RWPE1 (cell line): ENCODE data around the gene TEDDM1.

ENCODE experiments used
- CTCF ChIA-PET: fragments of 350-600 bp; sonication (Branson Sonifier 250); formaldehyde crosslinking; extraction: SDS; loops from one replicate; lab custom pipeline; 2021; lab: Yijun Ruan, JAX
- POLR2A ChIA-PET: fragments of 400-600 bp; formaldehyde crosslinking; extraction: SDS; loops from one replicate; lab custom pipeline; 2020; ENCODE audit warnings: antibody characterized with exemption; ENCODE audit not compliant: low non-redundant PET; lab: Yijun Ruan, JAX
- DNase-seq: peaks from one replicate; pipeline ENCODE4 v3.0.0; 2012; ENCODE audit warnings: low spot score
- H3K27ac ChIP-seq: fragments of 450-650 bp; 2 replicates; pipeline ENCODE4 v1.5.1; 2017
- CTCF ChIP-seq: fragments of 450-650 bp; conservative IDR thresholded peaks from 2 replicates; pipeline ENCODE4 v1.5.1; 2017; ENCODE audit warnings: low read depth, mild to moderate bottlenecking

The TEDDM1 gene

DNA sequence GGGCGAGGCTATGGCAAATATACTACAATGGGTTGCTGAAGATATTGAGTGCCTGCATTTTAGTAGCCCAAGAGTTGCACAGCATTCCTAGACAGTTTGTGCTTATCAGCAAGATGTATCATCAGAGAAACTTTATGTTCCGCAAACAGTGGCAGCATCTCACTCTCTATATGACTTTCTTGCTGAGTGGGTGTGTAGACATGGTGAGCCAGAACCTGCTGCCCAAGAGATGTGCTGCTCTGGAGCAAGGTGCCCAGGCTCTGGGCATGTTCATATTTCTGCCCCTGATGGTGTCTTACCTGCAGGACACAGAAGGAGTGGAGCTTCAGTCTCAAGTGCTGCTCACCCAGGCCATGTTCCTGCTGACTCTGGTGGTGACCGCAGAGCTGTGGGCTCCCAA is 41.3 kb upstream of the TEDDM1 start:
- no peak for DNase-seq
- CTCF ChIA-PET = no interaction called here
- H3K27ac ChIP-seq = no peak overlapping the region
- POLR2A ChIA-PET = no interaction called here
- TF ChIP-seq CTCF = no peak

DNA sequence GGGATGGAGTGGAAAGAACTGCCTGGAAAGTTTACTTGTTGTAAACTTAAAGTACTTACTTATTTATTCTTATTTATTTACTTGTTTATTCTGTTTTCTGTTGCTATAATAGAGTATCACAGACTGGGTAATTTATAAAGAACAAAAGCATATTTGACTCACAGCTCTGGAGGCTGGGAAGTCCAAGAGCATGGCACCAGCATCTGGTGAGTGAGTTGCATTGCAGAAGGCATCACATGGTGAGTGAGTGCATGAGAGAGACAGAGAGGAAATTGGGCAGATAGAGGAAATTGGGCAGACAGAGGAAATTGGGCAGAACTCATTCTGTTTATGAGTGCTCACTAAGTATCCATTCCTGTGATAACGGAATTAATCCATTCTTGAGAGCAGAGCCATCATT is 37.9 kb upstream of the TEDDM1 start:
- CTCF ChIA-PET = interaction anchor here (0.7 kb wide), 1 partner anchor 11 kb away, joined by 4 read pairs; no protein-coding TSS in a partner anchor
- no peak for TF ChIP-seq CTCF
- no peak overlapping the region for H3K27ac ChIP-seq
- POLR2A ChIA-PET = no interaction called here
- DNase-seq = no peak

DNA sequence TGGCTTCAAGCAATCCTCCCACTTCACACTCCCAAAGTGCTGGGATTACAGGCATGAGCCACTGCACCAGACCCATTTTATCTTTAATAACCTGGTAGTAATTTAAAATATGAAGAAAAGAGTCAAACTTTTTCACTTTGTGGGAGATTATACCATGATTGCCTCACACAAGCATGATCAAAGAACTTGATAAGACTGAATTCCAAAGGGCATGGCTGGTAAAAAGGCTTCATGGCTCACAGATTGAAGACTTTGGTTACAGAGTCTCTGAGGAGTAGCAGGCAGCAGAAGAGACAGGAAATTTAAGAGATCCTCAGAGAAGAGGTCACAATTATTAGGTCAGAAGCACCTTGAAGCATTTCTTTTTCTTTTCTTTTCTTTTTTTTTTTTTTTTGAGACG is 33.1 kb upstream of the TEDDM1 start:
- DNase-seq = no peak
- ChIA-PET CTCF (interaction anchor here (0.7 kb wide), 1 partner anchor 574 kb away, joined by 3 read pairs; no protein-coding TSS in a partner anchor), POLR2A (no interaction called here)
- H3K27ac ChIP-seq = no peak overlapping the region
- no peak for TF ChIP-seq CTCF

DNA sequence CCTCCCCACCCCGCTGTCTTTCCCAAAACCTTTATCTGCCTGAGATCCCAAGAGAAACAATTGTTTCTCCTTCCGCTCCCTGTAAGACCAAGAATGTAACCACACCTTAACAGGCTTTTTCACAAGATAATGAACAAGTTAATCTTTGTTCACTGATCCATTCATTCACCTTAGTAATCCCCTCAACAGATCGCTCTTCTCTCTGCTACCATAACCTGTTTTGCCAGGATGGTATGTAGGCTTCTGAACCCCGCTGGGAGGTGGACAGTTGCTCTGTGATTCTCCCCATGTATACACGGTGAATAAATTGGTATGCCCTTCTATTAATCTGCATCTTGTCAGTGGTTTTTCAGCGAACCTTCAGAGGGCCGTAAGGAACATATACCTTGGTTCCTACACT is 30.8 kb upstream of the TEDDM1 start:
- no peak overlapping the region for H3K27ac ChIP-seq
- CTCF ChIA-PET = no interaction called here
- TF ChIP-seq CTCF = no peak
- POLR2A ChIA-PET = no interaction called here
- DNase-seq = no peak

GRCh38 chr1:182430263-182431068 is 30.0 kb upstream of the TEDDM1 start:
- CTCF ChIA-PET = interaction anchor here (0.6 kb wide), 1 partner anchor 229 kb away, joined by 3 read pairs; no protein-coding TSS in a partner anchor
- TF ChIP-seq CTCF = no peak
- no peak overlapping the region for H3K27ac ChIP-seq
- POLR2A ChIA-PET = no interaction called here
- no peak for DNase-seq

- CTCF ChIA-PET = interaction anchor here (0.5 to 0.7 kb wide), 5 partner anchors 10 to 219 kb away, joined by 3 to 4 read pairs (median 3); no protein-coding TSS in a partner anchor
- DNase-seq = no peak
- TF ChIP-seq CTCF = no peak
- no peak overlapping the region for H3K27ac ChIP-seq
- POLR2A ChIA-PET = no interaction called here
Observed at GRCh38 chr1:182428043-182428442, 27.6 kb upstream of the TEDDM1 start.
